Measurements from ENCODE around the gene AFDN. TPM values are rescaled to one million over a fixed set of nuclear protein-coding genes. Genes with fewer than 3 reads are reported as not detected.

Gene AFDN
- total RNA-seq, 1 experiment from 2014 or later, result 182 TPM

DNA sequence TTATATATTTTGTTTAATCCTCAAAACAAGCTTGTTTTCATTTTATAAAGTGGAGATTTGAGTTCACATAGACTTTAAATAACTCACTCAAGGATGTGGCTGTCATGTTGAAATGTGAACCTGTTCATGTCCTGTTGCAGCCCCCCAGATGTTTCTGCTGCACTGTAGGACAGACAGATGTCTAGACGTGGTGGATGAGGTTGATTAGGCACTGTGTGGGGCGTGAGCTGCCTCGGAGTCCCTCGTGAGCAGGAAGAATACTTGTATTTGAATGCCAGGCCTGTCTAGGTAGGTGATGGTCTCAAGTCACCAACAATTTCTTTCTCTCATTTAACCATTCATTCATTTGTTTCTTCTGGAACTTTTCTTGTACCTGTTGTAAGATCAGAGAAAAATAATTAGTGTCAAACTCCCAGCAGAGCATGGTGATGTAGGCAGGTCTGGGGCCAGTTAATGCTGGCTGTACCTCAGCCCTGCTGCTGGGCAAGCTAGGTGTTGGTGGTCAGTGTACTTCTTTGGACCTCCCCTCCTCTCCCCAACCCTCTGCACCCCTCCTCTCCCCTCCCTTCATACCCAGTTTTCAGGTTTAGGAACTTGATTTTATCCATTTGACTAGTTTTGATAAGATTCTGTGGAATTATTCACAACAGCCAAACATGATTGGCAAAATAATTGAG lies 34.0 kb downstream of the AFDN start (continued):
- TF ChIP-seq ZNF396 (CRISPR knock-in tag; IDR thresholded peaks at IDR 0.05; ENCODE audit: borderline replicate concordance), result no peak
- TF ChIP-seq, protein P1, sequence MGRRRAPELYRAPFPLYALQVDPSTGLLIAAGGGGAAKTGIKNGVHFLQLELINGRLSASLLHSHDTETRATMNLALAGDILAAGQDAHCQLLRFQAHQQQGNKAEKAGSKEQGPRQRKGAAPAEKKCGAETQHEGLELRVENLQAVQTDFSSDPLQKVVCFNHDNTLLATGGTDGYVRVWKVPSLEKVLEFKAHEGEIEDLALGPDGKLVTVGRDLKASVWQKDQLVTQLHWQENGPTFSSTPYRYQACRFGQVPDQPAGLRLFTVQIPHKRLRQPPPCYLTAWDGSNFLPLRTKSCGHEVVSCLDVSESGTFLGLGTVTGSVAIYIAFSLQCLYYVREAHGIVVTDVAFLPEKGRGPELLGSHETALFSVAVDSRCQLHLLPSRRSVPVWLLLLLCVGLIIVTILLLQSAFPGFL (CRISPR knock-in tag; IDR thresholded peaks at IDR 0.05; ENCODE audit: borderline replicate concordance), result no peak

DNA sequence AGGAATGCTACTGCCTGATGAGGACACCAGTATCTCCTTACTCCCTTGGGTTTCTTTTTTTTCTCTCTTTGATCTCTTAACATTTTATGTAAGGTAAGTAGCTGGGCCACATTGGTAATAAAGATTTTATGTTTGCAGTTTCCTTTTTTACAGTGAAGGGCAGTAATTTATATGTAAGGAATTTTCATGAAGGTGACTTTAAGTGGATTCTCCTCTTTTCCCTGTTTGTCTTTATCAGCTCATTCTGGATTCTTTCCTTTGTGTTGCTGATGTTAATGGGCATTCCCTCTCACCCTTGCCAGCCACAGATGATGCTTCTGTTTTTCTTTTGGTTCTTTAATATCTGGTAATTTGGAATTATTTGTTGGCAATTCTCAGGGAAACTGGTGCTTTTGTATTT lies 34.7 kb downstream of the AFDN start:
- CTCF ChIA-PET, result interaction anchor here (0.6 to 1.6 kb wide), 2 partner anchors 12 to 872 kb away, joined by 3 to 4 read pairs; no protein-coding TSS in a partner anchor
- Mint-ChIP-seq H3K27ac (peak overlapping the region; percentile 91), H3K9me3 (no peaks in the 10 kb centered on the region), H3K4me1 (peaks cover 79% of the 10 kb centered on the region), H3K36me3 (no peaks in the 10 kb centered on the region), H3K4me3 (0 out of 2 replicates have a peak overlapping the region, but pooled peaks have one; percentile 19), H3K27me3 (ENCODE audit: low read depth) (no peaks in the 10 kb centered on the region)
- POLR2A ChIA-PET, result no interaction called here
- DNase-seq (ENCODE audit: low spot score), result no peak
- peak; percentile 29 for ATAC-seq
- no peak for TF ChIP-seq SOX15 (CRISPR knock-in tag; IDR thresholded peaks at IDR 0.05)
- TF ChIP-seq CREB1 (CRISPR knock-in tag; IDR thresholded peaks at IDR 0.05), result no peak
- TF ChIP-seq, protein P2, sequence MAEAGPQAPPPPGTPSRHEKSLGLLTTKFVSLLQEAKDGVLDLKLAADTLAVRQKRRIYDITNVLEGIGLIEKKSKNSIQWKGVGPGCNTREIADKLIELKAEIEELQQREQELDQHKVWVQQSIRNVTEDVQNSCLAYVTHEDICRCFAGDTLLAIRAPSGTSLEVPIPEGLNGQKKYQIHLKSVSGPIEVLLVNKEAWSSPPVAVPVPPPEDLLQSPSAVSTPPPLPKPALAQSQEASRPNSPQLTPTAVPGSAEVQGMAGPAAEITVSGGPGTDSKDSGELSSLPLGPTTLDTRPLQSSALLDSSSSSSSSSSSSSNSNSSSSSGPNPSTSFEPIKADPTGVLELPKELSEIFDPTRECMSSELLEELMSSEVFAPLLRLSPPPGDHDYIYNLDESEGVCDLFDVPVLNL (CRISPR knock-in tag; IDR thresholded peaks at IDR 0.05; ENCODE audit: borderline replicate concordance, low read depth), result no peak
- no peak for TF ChIP-seq NR3C1 (CRISPR knock-in tag; conservative IDR thresholded peaks at IDR 0.05; ENCODE audit: low read depth)
- TF ChIP-seq, protein P3, sequence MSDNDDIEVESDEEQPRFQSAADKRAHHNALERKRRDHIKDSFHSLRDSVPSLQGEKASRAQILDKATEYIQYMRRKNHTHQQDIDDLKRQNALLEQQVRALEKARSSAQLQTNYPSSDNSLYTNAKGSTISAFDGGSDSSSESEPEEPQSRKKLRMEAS (CRISPR knock-in tag; IDR thresholded peaks at IDR 0.05), result no peak
- TF ChIP-seq, protein P4, sequence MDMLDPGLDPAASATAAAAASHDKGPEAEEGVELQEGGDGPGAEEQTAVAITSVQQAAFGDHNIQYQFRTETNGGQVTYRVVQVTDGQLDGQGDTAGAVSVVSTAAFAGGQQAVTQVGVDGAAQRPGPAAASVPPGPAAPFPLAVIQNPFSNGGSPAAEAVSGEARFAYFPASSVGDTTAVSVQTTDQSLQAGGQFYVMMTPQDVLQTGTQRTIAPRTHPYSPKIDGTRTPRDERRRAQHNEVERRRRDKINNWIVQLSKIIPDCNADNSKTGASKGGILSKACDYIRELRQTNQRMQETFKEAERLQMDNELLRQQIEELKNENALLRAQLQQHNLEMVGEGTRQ (CRISPR knock-in tag; IDR thresholded peaks at IDR 0.05), result no peak
- no peak for TF ChIP-seq SMAD4 (CRISPR knock-in tag; IDR thresholded peaks at IDR 0.05)
- TF ChIP-seq, protein P5, sequence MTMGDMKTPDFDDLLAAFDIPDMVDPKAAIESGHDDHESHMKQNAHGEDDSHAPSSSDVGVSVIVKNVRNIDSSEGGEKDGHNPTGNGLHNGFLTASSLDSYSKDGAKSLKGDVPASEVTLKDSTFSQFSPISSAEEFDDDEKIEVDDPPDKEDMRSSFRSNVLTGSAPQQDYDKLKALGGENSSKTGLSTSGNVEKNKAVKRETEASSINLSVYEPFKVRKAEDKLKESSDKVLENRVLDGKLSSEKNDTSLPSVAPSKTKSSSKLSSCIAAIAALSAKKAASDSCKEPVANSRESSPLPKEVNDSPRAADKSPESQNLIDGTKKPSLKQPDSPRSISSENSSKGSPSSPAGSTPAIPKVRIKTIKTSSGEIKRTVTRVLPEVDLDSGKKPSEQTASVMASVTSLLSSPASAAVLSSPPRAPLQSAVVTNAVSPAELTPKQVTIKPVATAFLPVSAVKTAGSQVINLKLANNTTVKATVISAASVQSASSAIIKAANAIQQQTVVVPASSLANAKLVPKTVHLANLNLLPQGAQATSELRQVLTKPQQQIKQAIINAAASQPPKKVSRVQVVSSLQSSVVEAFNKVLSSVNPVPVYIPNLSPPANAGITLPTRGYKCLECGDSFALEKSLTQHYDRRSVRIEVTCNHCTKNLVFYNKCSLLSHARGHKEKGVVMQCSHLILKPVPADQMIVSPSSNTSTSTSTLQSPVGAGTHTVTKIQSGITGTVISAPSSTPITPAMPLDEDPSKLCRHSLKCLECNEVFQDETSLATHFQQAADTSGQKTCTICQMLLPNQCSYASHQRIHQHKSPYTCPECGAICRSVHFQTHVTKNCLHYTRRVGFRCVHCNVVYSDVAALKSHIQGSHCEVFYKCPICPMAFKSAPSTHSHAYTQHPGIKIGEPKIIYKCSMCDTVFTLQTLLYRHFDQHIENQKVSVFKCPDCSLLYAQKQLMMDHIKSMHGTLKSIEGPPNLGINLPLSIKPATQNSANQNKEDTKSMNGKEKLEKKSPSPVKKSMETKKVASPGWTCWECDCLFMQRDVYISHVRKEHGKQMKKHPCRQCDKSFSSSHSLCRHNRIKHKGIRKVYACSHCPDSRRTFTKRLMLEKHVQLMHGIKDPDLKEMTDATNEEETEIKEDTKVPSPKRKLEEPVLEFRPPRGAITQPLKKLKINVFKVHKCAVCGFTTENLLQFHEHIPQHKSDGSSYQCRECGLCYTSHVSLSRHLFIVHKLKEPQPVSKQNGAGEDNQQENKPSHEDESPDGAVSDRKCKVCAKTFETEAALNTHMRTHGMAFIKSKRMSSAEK (CRISPR knock-in tag; IDR thresholded peaks at IDR 0.05; ENCODE audit: borderline replicate concordance), result no peak
- TF ChIP-seq ZNF121 (CRISPR knock-in tag; IDR thresholded peaks at IDR 0.05), result no peak
- TF ChIP-seq ZNF232 (CRISPR knock-in tag; IDR thresholded peaks at IDR 0.05), result no peak
- TF ChIP-seq ZNF263 (CRISPR knock-in tag; IDR thresholded peaks at IDR 0.05; ENCODE audit: low read depth), result no peak
- TF ChIP-seq, protein P6, sequence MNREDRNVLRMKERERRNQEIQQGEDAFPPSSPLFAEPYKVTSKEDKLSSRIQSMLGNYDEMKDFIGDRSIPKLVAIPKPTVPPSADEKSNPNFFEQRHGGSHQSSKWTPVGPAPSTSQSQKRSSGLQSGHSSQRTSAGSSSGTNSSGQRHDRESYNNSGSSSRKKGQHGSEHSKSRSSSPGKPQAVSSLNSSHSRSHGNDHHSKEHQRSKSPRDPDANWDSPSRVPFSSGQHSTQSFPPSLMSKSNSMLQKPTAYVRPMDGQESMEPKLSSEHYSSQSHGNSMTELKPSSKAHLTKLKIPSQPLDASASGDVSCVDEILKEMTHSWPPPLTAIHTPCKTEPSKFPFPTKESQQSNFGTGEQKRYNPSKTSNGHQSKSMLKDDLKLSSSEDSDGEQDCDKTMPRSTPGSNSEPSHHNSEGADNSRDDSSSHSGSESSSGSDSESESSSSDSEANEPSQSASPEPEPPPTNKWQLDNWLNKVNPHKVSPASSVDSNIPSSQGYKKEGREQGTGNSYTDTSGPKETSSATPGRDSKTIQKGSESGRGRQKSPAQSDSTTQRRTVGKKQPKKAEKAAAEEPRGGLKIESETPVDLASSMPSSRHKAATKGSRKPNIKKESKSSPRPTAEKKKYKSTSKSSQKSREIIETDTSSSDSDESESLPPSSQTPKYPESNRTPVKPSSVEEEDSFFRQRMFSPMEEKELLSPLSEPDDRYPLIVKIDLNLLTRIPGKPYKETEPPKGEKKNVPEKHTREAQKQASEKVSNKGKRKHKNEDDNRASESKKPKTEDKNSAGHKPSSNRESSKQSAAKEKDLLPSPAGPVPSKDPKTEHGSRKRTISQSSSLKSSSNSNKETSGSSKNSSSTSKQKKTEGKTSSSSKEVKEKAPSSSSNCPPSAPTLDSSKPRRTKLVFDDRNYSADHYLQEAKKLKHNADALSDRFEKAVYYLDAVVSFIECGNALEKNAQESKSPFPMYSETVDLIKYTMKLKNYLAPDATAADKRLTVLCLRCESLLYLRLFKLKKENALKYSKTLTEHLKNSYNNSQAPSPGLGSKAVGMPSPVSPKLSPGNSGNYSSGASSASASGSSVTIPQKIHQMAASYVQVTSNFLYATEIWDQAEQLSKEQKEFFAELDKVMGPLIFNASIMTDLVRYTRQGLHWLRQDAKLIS (CRISPR knock-in tag; IDR thresholded peaks at IDR 0.05; ENCODE audit: borderline replicate concordance), result no peak
- TF ChIP-seq MXD4 (CRISPR knock-in tag; IDR thresholded peaks at IDR 0.05; ENCODE audit: borderline replicate concordance), result no peak
- TF ChIP-seq JUN (CRISPR knock-in tag; IDR thresholded peaks at IDR 0.05), result no peak
- no peak for TF ChIP-seq IRF2 (CRISPR knock-in tag; IDR thresholded peaks at IDR 0.05; ENCODE audit: borderline replicate concordance, low read depth)
- TF ChIP-seq, protein P7, sequence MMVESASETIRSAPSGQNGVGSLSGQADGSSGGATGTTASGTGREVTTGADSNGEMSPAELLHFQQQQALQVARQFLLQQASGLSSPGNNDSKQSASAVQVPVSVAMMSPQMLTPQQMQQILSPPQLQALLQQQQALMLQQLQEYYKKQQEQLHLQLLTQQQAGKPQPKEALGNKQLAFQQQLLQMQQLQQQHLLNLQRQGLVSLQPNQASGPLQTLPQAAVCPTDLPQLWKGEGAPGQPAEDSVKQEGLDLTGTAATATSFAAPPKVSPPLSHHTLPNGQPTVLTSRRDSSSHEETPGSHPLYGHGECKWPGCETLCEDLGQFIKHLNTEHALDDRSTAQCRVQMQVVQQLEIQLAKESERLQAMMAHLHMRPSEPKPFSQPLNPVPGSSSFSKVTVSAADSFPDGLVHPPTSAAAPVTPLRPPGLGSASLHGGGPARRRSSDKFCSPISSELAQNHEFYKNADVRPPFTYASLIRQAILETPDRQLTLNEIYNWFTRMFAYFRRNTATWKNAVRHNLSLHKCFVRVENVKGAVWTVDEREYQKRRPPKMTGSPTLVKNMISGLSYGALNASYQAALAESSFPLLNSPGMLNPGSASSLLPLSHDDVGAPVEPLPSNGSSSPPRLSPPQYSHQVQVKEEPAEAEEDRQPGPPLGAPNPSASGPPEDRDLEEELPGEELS (CRISPR knock-in tag; IDR thresholded peaks at IDR 0.05), result no peak
- TF ChIP-seq ZBTB21 (CRISPR knock-in tag; IDR thresholded peaks at IDR 0.05; ENCODE audit: borderline replicate concordance), result no peak
